WTC11 (cell line): ENCODE results near the gene RETREG2. TPM values are rescaled to one million over a fixed set of nuclear protein-coding genes. Genes with fewer than 3 reads are reported as not detected.

Experiments used
- CREM ChIP-seq: sonication (generic); formaldehyde crosslinking; IDR thresholded peaks from 2 replicates; pipeline ENCODE4 v1.8.1; 2022; ENCODE audit warnings: mild to moderate bottlenecking, missing genetic modification reagents, moderate library complexity
- ELF4 ChIP-seq: sonication (generic); formaldehyde crosslinking; IDR thresholded peaks from 2 replicates; pipeline ENCODE4 v1.8.1; 2022; ENCODE audit warnings: low read depth, mild to moderate bottlenecking, moderate library complexity, missing genetic modification reagents
- EMX1 ChIP-seq: fragments of 250-450 bp; sonication (Bioruptor Pico); IDR thresholded peaks from 2 replicates; pipeline ENCODE4 v1.8.0; 2021; ENCODE audit warnings: mild to moderate bottlenecking
- ESRRA ChIP-seq: sonication (generic); formaldehyde crosslinking; IDR thresholded peaks from 2 replicates; pipeline ENCODE4 v1.8.1; 2022; ENCODE audit warnings: mild to moderate bottlenecking, missing genetic modification reagents, borderline replicate concordance
- ETV6 ChIP-seq: sonication (generic); formaldehyde crosslinking; IDR thresholded peaks from 2 replicates; pipeline ENCODE4 v1.8.1; 2022; ENCODE audit warnings: mild to moderate bottlenecking, missing genetic modification reagents
- FOXK1 ChIP-seq: sonication (generic); formaldehyde crosslinking; IDR thresholded peaks from 2 replicates; pipeline ENCODE4 v1.8.0; 2022; ENCODE audit warnings: mild to moderate bottlenecking, moderate library complexity, missing genetic modification reagents
- FOXP1 ChIP-seq: sonication (generic); formaldehyde crosslinking; IDR thresholded peaks from 2 replicates; pipeline ENCODE4 v1.8.0; 2022; ENCODE audit warnings: missing genetic modification reagents, mild to moderate bottlenecking, moderate library complexity, borderline replicate concordance
- GABPB1 ChIP-seq: sonication (generic); formaldehyde crosslinking; IDR thresholded peaks from 2 replicates; pipeline ENCODE4 v1.8.1; 2023; ENCODE audit warnings: mild to moderate bottlenecking, missing genetic modification reagents
- HMGA2 ChIP-seq: fragments of 250-450 bp; sonication (Bioruptor Pico); IDR thresholded peaks from 2 replicates; pipeline ENCODE4 v1.4.0; 2021; ENCODE audit warnings: mild to moderate bottlenecking, moderate library complexity
- KAT7 ChIP-seq: sonication (generic); formaldehyde crosslinking; IDR thresholded peaks from 2 replicates; pipeline ENCODE4 v1.8.1; 2023; ENCODE audit warnings: missing genetic modification reagents, mild to moderate bottlenecking, borderline replicate concordance
- MXD4 ChIP-seq: fragments of 250-450 bp; sonication (Bioruptor Pico); IDR thresholded peaks from 2 replicates; pipeline ENCODE4 v1.8.0; 2021; ENCODE audit warnings: mild to moderate bottlenecking, moderate library complexity, borderline replicate concordance
- NFYB ChIP-seq: sonication (generic); formaldehyde crosslinking; conservative IDR thresholded peaks from 2 replicates; pipeline ENCODE4 v1.8.0; 2022; ENCODE audit warnings: low read depth, missing genetic modification reagents
- OVOL2 ChIP-seq: fragments of 250-450 bp; sonication (Bioruptor Pico); IDR thresholded peaks from 2 replicates; pipeline ENCODE4 v1.9.0; 2021; ENCODE audit warnings: mild to moderate bottlenecking, borderline replicate concordance
- RELA ChIP-seq: sonication (generic); formaldehyde crosslinking; IDR thresholded peaks from 2 replicates; pipeline ENCODE4 v1.8.1; 2022; ENCODE audit warnings: missing genetic modification reagents, mild to moderate bottlenecking, borderline replicate concordance
- TEAD1 ChIP-seq: sonication (generic); formaldehyde crosslinking; IDR thresholded peaks from 2 replicates; pipeline ENCODE4 v1.8.0; 2022; ENCODE audit warnings: mild to moderate bottlenecking, missing genetic modification reagents
- ZBTB21 ChIP-seq: sonication (generic); formaldehyde crosslinking; IDR thresholded peaks from 2 replicates; pipeline ENCODE4 v1.8.1; 2023; ENCODE audit warnings: mild to moderate bottlenecking, missing genetic modification reagents, borderline replicate concordance
- ZNF121 ChIP-seq: sonication (generic); formaldehyde crosslinking; IDR thresholded peaks from 2 replicates; pipeline ENCODE4 v1.8.0; 2023; ENCODE audit warnings: missing genetic modification reagents
- ZNF219 ChIP-seq: sonication (generic); formaldehyde crosslinking; IDR thresholded peaks from 2 replicates; pipeline ENCODE4 v1.8.0; 2023; ENCODE audit warnings: missing genetic modification reagents, mild to moderate bottlenecking, borderline replicate concordance
- total RNA-seq: library from RNA; stranded (reverse); gene quantifications from 3 replicates; pipeline ENCODE4 v1.2.3, GENCODE V29; 2021
- TF ChIP-seq, protein P1 (sequence below): fragments of 250-450 bp; sonication (Bioruptor Pico); conservative IDR thresholded peaks from 2 replicates; pipeline ENCODE4 v1.9.0; 2021; ENCODE audit warnings: mild to moderate bottlenecking
- TF ChIP-seq, protein P2 (sequence below): fragments of 250-450 bp; sonication (Bioruptor Pico); IDR thresholded peaks from 2 replicates; pipeline ENCODE4 v1.9.0; 2021; ENCODE audit warnings: mild to moderate bottlenecking
- TF ChIP-seq, protein P3 (sequence below): sonication (generic); formaldehyde crosslinking; IDR thresholded peaks from 2 replicates; pipeline ENCODE4 v1.8.1; 2023; ENCODE audit warnings: mild to moderate bottlenecking, missing genetic modification reagents, borderline replicate concordance
- TF ChIP-seq, protein P4 (sequence below): sonication (generic); formaldehyde crosslinking; IDR thresholded peaks from 2 replicates; pipeline ENCODE4 v1.8.1; 2022; ENCODE audit warnings: mild to moderate bottlenecking, moderate library complexity, missing genetic modification reagents
- TF ChIP-seq, protein P5 (sequence below): sonication (generic); formaldehyde crosslinking; IDR thresholded peaks from 2 replicates; pipeline ENCODE4 v1.8.0; 2022; ENCODE audit warnings: mild to moderate bottlenecking, missing genetic modification reagents
- TF ChIP-seq, protein P6 (sequence below): sonication (generic); formaldehyde crosslinking; IDR thresholded peaks from 2 replicates; pipeline ENCODE4 v1.8.1; 2022; ENCODE audit warnings: low read depth, mild to moderate bottlenecking, moderate library complexity, missing genetic modification reagents, borderline replicate concordance
- TF ChIP-seq, protein P7 (sequence below): sonication (generic); formaldehyde crosslinking; conservative IDR thresholded peaks from 2 replicates; pipeline ENCODE4 v1.8.1; 2023; ENCODE audit warnings: mild to moderate bottlenecking, low read depth, missing genetic modification reagents, moderate library complexity

The RETREG2 gene
- total RNA-seq, 1 experiment from 2014 or later: 60.2 TPM

DNA sequence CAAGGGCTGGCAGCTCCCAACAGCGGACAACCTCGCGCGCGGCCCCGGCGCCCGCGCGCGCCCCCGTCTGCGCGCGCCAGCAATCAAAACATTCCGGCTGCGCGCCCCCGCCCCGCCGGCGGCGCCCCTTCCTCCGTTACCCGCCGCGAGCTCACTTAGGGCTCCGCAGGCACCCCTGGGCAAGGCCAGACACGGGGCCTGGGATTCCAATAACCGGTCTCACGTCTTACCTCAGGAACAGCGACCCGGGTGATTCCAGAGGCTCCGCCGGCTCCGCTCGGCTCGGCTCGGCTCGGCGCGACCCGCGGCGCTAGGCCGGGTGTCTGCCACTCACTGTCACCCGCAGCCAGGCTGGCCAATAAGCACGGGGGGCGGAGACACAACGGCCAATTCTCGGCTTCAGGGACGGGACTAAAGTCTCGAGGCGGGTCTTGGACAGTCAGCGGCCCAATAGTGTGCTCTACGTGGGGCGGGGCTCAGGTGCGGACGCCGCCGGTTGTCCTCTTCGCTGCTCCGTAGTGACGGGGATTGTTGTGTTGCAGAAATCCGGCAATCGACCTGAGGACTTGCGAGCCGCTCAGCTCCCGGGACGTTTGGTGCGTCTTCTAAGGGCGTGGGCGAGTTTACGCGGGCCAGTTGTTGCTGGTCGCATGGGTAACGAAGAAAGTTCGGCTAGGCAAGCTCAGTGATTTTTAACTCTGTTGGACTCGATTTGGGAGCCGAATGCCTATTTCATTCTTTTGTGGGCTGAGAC lies 51.4 kb downstream of the RETREG2 start, which contains the start of the genes ANKZF1 and ATG9A (continued):
- TF ChIP-seq ZNF219 (CRISPR knock-in tag) (no peak), ELF4 (CRISPR knock-in tag) (no peak), OVOL2 (CRISPR knock-in tag) (no peak), ZNF121 (CRISPR knock-in tag) (no peak), NFYB (CRISPR knock-in tag) (peak; percentile 98), TEAD1 (CRISPR knock-in tag) (no peak), ETV6 (CRISPR knock-in tag) (no peak), GABPB1 (CRISPR knock-in tag) (peak; percentile 95), RELA (CRISPR knock-in tag) (no peak), KAT7 (CRISPR knock-in tag) (no peak), ZBTB21 (CRISPR knock-in tag) (no peak), ESRRA (CRISPR knock-in tag) (no peak), EMX1 (CRISPR knock-in tag) (no peak), FOXK1 (CRISPR knock-in tag) (peak; percentile 92), MXD4 (CRISPR knock-in tag) (no peak), HMGA2 (CRISPR knock-in tag) (no peak), CREM (CRISPR knock-in tag) (no peak; the same call in 1 of the 2 replicates), FOXP1 (peak; percentile 27; the same call in 1 of the 2 replicates)
- TF ChIP-seq, protein P1, sequence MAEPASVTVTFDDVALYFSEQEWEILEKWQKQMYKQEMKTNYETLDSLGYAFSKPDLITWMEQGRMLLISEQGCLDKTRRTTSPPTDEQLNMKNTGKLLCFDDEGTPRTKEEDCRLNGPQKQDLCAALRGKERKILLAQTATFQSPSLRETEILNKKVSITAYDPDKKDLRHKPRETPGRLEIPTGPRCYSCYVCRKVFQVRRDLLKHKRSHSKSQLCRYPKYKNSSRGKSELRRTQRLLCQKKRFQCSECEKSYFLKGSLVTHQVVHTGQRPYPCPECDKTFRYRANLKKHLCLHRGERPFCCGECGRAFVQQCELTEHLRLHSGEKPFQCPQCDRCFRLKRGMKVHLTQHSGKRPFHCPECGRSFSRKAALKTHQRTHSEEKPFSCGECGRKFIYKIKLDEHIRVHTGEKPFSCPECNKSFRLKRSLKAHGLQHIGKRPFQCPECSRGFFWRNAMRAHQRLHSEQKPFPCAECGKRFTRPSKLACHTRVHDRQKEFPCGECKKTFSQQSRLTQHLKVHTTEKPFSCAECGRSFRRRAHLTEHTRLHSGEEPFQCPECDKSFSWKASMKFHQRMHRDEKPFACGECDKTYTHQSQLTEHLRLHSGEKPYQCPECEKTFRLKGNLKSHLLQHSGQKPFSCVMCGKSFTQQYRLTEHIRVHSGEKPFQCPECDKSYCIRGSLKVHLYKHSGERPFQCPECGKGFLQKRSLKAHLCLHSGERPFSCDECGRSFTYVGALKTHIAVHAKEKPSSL: no peak
- TF ChIP-seq, protein P2, sequence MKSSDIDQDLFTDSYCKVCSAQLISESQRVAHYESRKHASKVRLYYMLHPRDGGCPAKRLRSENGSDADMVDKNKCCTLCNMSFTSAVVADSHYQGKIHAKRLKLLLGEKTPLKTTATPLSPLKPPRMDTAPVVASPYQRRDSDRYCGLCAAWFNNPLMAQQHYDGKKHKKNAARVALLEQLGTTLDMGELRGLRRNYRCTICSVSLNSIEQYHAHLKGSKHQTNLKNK (CRISPR knock-in tag): 0 out of 2 replicates have a peak, but pooled peaks have one; percentile 36
- TF ChIP-seq, protein P3, sequence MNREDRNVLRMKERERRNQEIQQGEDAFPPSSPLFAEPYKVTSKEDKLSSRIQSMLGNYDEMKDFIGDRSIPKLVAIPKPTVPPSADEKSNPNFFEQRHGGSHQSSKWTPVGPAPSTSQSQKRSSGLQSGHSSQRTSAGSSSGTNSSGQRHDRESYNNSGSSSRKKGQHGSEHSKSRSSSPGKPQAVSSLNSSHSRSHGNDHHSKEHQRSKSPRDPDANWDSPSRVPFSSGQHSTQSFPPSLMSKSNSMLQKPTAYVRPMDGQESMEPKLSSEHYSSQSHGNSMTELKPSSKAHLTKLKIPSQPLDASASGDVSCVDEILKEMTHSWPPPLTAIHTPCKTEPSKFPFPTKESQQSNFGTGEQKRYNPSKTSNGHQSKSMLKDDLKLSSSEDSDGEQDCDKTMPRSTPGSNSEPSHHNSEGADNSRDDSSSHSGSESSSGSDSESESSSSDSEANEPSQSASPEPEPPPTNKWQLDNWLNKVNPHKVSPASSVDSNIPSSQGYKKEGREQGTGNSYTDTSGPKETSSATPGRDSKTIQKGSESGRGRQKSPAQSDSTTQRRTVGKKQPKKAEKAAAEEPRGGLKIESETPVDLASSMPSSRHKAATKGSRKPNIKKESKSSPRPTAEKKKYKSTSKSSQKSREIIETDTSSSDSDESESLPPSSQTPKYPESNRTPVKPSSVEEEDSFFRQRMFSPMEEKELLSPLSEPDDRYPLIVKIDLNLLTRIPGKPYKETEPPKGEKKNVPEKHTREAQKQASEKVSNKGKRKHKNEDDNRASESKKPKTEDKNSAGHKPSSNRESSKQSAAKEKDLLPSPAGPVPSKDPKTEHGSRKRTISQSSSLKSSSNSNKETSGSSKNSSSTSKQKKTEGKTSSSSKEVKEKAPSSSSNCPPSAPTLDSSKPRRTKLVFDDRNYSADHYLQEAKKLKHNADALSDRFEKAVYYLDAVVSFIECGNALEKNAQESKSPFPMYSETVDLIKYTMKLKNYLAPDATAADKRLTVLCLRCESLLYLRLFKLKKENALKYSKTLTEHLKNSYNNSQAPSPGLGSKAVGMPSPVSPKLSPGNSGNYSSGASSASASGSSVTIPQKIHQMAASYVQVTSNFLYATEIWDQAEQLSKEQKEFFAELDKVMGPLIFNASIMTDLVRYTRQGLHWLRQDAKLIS (CRISPR knock-in tag): no peak
- TF ChIP-seq, protein P4, sequence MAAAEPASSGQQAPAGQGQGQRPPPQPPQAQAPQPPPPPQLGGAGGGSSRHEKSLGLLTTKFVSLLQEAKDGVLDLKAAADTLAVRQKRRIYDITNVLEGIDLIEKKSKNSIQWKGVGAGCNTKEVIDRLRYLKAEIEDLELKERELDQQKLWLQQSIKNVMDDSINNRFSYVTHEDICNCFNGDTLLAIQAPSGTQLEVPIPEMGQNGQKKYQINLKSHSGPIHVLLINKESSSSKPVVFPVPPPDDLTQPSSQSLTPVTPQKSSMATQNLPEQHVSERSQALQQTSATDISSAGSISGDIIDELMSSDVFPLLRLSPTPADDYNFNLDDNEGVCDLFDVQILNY (CRISPR knock-in tag): peak; percentile 20; the same call in 1 of the 2 replicates
- TF ChIP-seq, protein P5, sequence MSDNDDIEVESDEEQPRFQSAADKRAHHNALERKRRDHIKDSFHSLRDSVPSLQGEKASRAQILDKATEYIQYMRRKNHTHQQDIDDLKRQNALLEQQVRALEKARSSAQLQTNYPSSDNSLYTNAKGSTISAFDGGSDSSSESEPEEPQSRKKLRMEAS: peak; percentile 78
- TF ChIP-seq, protein P6, sequence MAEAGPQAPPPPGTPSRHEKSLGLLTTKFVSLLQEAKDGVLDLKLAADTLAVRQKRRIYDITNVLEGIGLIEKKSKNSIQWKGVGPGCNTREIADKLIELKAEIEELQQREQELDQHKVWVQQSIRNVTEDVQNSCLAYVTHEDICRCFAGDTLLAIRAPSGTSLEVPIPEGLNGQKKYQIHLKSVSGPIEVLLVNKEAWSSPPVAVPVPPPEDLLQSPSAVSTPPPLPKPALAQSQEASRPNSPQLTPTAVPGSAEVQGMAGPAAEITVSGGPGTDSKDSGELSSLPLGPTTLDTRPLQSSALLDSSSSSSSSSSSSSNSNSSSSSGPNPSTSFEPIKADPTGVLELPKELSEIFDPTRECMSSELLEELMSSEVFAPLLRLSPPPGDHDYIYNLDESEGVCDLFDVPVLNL: no peak
- TF ChIP-seq, protein P7, sequence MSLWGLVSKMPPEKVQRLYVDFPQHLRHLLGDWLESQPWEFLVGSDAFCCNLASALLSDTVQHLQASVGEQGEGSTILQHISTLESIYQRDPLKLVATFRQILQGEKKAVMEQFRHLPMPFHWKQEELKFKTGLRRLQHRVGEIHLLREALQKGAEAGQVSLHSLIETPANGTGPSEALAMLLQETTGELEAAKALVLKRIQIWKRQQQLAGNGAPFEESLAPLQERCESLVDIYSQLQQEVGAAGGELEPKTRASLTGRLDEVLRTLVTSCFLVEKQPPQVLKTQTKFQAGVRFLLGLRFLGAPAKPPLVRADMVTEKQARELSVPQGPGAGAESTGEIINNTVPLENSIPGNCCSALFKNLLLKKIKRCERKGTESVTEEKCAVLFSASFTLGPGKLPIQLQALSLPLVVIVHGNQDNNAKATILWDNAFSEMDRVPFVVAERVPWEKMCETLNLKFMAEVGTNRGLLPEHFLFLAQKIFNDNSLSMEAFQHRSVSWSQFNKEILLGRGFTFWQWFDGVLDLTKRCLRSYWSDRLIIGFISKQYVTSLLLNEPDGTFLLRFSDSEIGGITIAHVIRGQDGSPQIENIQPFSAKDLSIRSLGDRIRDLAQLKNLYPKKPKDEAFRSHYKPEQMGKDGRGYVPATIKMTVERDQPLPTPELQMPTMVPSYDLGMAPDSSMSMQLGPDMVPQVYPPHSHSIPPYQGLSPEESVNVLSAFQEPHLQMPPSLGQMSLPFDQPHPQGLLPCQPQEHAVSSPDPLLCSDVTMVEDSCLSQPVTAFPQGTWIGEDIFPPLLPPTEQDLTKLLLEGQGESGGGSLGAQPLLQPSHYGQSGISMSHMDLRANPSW (CRISPR knock-in tag): no peak
